Measurements from ENCODE around the gene CCDC66. TPM values are rescaled to one million over a fixed set of nuclear protein-coding genes. Genes with fewer than 3 reads are reported as not detected.

Gene CCDC66
- total RNA-seq, 1 donor from 2014 or later = 9.6 TPM

DNA sequence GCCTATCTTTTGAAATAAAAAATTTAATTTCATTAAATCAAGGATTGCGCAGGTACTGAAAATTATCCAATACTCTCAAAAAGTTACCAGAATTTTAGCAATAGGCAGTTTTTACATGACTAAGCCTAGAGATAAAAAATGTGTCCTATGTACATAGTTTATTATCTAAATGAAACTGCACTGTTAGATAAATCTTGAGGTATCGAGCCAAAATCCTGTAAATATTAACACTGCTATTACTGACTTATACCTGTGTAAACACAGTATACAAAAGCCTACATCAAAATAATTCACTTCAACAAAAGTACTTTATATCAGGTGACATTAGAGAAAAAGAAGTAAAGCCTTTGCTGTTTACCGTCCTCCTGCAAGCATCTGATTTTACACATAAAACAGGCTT, 65.4 kb downstream of the CCDC66 start:
- no peak for ATAC-seq

DNA sequence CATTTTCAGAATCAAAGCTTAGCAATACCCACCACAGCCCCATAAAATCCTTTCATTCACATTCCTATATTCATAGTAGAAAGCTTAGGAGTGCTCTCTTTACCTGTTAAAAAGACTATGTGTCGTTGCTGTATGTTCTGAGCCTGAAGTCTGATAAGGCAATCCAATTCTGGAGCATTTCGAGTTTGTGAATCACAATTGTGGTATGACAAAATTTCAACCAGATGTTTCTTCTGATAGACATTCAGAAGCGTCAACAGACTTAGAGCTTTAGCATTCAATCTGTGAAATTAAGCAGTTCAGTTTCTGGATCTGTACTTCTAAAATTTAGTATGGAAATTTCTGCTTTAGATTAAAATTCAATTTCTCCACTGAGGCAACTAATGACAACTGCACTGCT, 67.8 kb downstream of the CCDC66 start:
- no peak for ATAC-seq

DNA sequence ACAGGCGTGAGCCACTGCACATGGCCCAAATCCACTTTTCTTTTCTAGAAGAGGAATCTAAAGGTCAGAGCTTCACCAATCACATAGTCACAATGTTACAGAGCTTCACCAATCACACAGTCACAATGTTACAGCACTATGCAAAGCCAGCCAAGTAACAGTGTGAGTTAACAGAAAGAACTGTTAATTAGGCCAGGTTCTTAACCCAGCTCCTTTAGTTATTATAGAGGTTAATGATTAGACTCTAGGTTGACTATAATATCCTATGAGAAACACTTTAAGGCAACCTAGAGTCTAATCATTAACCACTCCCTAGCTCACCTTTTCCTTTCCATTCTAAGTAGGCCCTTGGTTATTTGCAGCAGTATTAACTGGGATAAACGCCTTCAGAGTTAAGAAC, 72.1 kb downstream of the CCDC66 start:
- no peak for ATAC-seq

DNA sequence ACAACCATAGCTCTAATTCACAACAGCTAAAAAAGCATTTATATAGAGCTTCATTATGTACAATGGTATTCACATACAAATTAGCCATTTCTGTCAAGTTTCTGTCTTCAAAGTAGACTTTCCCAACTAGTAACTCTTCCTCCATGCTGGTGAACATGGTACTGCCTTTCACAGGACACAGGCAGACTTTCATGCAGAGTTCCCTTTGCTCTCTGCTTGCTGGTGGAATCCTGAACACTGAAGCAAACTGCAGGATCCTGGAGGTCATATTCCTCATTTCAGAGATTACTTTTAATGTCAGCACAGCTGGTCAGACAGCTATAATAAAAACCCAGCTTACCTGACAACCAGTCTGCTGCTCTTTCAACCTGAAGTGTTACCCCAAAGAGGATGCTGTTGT, 72.5 kb downstream of the CCDC66 start:
- no peak for ATAC-seq

DNA sequence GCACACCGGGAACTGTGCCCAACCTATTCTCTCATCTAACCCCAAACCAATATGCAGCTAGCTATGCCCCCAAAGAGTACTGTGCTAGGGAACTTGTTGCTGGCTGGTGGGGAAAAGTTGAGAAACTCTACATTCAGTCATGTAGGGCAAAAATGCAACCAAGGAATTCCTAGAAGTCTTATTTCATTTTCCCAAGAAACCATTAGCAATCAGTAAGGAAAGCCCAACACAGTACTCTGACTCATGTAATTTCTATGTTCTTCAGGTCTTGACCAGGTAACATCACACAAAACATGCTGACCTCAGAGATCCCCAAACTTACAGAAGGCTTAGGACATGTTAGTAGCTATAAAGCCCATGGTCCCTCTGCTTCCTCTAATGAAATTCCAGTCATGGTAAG, 74.0 kb downstream of the CCDC66 start:
- no peak for ATAC-seq

DNA sequence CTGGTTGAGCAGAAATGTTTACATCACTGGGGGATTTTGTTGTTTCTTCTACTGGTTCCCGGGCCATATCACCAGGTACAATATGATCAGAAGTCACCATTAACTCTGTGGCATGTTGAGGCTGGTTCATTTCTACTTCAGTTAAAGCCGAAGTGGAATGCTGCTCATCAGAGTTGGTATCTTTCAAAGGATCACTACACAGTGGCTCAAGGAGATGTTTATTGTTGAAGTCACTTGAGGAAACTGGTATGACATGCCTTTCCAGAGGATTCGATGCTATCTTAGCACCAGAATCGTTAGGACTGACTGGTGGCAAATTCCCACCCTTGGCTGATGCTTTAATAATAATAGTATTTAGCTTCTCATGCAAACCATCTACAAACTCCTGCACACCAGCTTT, 76.2 kb downstream of the CCDC66 start:
- no peak for ATAC-seq

DNA sequence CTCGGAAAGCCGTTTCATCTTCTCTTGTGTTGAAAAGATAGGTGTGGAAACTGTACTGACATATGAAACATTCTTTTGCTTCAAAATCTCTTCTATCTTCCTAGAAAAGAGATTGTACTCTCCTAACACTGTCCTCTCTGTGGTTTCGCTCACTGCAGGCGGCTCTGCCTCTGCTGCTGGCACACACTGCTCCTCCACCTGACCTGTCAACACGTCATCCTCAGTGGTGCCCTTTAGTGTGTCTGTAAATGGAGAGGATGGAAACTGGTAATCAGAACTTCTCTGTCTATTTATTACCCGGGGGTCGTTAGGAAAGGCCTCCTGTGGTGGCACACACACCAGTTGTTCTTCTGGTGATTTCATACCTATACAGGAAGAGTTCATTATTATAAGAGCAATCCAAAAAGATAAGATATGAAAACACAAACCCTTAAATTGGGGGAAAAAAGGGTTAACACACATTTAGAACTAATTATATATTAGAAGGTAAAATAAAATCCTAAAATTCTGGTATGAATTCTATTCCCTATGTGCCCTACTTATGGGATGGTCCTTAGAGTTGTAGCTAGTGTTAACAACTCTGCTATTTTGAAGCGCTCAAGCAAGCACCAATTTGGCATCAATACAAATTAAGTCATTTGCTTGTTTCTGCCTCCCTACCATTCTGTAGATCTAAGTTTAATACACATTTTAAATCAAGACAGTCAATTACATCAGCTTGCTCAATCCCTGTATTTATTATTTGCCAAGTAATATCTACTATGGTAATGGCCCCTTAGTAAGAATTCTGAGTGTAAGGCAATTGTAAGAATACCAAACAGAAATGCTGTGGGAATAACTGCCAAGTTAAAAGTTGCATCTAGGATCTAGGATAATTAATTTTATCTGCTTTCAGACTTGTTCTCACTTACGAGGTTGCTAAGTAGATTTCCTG, 76.9 kb downstream of the CCDC66 start:
- no peak for ATAC-seq

DNA sequence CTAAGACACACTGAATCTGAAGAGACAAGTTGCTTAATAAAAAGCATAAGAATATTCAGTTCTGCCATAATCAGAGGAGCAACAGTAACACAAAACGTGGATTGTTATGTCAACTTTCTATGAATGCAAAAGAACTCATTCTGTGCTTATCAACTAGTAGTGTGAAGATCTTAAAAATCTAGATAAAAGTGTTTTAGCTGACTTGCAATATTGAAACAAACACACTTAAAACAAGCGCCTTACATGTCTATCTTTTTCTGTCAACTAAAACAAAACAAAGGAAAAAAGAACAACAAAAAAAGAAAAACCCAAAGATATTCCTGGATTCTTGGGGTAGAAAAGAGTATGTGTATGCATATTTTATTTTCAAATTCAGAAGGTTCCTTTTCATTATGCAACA, 88.4 kb downstream of the CCDC66 start:
- no peak for ATAC-seq

DNA sequence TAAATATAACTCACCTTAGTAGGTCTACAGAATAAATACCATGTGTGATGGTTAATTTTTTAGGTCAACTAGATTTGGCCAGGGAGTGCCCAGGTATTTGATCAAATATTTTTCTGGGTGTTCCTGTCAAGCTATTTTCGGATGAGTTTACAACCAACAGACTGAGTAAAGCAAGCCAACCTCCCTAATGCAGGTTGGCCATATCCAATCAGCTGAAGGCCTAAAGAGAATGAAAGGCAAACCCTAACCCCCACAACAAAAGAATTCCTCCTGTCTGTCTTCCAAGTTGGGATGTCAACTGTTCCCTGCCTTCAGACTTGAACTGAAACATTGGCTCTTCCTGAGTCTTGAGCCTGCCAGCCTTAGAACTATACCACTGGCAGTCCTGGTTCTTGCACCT, 97.5 kb downstream of the CCDC66 start:
- no peak for ATAC-seq

DNA sequence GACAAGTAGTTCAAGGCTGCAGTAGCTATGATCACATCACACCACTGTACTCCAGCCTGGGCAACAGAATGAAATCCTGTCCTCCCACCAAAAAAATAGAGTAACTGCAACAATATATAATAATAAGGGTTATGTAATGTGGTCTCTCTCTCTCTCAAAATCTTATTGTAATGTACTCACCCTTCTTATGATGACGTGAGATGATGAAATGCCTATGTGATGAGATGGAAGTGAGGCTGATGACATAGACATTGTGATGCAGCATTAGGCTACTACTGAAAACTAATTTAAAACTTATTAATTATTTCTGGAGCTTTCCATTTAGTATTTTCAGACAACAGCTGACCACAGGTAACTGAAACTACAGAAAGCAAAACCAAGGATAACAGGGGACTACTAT, 98.7 kb downstream of the CCDC66 start:
- ATAC-seq = no peak

DNA sequence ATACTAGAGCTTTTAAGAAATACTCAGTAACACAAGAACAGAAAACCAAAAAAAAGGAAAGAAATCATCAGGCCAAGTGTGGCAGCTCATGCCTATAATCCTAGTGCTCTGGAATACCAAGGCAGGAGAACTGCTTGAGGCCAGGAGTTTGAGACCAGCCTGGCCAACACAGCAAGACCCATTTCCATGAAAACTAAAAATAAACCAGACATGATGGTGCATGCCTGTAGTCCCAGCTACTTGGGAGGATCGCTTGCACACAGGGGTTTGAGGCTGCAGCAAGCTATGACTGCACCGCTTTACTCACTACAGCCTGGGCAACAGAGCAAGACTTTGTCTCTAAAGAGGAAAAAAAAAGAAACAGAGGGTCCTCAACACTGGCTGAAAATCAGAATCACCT, 107.8 kb downstream of the CCDC66 start:
- no peak for ATAC-seq

DNA sequence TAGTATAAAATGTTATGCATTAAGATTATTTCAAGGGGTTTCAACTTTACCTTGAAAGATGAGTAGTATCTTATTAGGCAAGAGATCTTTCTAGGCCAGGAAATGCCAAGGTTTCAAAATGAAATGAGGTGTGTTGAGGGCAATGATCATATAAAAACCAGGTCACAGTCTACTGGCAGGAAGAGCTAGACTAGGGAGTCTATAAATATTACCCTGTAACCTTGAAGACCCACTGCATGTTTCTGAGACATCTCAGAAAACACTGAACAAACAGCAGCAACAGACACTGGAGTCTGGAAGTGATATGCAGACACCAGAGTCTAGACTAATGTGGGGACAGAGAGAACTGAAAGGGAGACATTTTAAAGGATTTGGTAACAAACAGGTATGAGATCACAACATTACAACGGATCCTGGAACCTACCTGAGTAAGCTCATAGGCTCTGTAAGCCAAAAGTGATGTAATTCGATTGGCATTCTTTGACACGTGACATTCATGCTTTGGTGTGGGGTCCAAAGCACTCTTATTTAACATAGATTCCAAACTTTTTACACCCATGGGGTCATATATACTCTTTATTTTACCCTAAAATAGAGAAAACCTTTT, 111.1 kb downstream of the CCDC66 start:
- ATAC-seq = no peak

Other genes starting within 250 kb of the CCDC66 start
- gene ERC2, start 88.7 kb upstream of the CCDC66 start, total RNA-seq = 0.48 TPM
- 30.0 TPM for gene TASOR, start 126.1 kb downstream of the CCDC66 start, total RNA-seq
- 30.2 TPM for gene ARHGEF3, start 244.8 kb downstream of the CCDC66 start, total RNA-seq

Measured in esophagus mucosa (tissue), 1 donor.